ENCODE results near the gene CTRB1.
A peak's percentile ranks its signal among the peaks of the same experiment; 100 is the strongest.

The CTRB1 gene

GRCh38 chr16:75248142-75248535 lies 29.4 kb downstream of the CTRB1 start:
- intact Hi-C loops (cut with DNase I), result no loop called here
- DNase-seq, result peak in 41 of 42 donors; percentile 62 to 89 (median 80)

DNA sequence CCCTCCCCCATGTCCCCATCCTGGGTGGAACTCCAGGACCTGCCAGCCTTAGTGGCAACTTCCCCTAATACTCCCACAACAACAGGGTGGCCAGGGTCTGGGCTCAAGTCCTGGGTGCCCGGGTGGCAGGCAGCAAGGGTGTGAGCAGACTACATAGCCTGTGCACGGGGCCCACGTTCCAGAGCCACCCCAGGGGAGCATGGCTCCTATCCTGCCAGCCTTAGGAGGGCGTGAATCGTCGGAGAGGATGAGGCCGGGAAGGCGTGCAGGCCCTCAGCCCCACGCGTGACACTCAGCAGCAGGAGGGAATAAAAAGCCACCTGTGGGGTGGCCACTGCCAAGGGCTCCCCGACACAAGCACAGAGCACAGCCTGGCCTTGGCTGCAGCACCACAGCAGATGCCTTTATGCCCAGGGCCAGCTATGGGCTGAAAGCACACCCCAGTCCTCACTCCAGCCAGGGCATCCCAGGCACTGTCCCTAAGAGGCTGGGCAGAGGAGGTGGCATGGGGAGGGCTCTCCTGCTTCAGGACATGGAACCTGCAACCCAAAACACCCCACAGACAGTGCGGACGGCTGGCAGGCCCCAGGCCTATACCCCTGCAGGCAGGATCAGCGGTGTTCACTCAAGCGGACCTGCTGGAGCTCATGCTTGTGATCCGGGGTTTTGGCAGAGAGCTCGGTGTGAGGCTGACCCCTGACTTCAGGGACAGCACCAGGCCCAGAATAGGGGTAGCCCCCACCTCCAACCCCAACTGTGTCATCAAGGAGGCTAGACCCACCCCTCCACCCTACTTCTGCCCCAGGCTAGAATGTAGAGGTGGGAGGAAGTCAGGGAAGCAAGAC lies 30.0 kb downstream of the CTRB1 start:
- peak in 6 of 42 donors; percentile 32 to 75 (median 54) for DNase-seq
- intact Hi-C loops (cut with DNase I), result no loop called here

GRCh38 chr16:75249441-75249840 lies 30.7 kb downstream of the CTRB1 start:
- peak in 1 of 42 donors; percentile 3 for DNase-seq
- intact Hi-C loops (cut with DNase I), result no loop called here

- intact Hi-C loops (cut with DNase I), result no loop called here
- DNase-seq, result peak in 4 of 42 donors; percentile 31 to 55 (median 44)
These were observed 31.5 kb downstream of the CTRB1 start for GRCh38 chr16:75250089-75250808.

- peak in 12 of 42 donors; percentile 36 to 77 (median 59) for DNase-seq
- intact Hi-C loops (cut with DNase I), result no loop called here
These were observed 32.1 kb downstream of the CTRB1 start for GRCh38 chr16:75250809-75251279.

GRCh38 chr16:75251280-75252048 lies 32.7 kb downstream of the CTRB1 start, which contains the start of gene BCAR1:
TSS of gene BCAR1 (minus strand) at chr16:75251624. CDS start at chr16:75251482, 142 bp downstream.
- DNase-seq, result peak; percentile 69 to 94 (median 89)
- intact Hi-C loops (cut with DNase I), result no loop called here

- intact Hi-C loops (cut with DNase I), result no loop called here
- no peak for DNase-seq
These were observed 33.5 kb downstream of the CTRB1 start for GRCh38 chr16:75252049-75252864.

- DNase-seq, result peak in 10 of 42 donors; percentile 21 to 56 (median 46)
- intact Hi-C loops (cut with DNase I), result no loop called here
These were observed 34.4 kb downstream of the CTRB1 start for GRCh38 chr16:75252946-75253911.

- intact Hi-C loops (cut with DNase I), result no loop called here
- peak in 9 of 42 donors; percentile 26 to 62 (median 44) for DNase-seq
These were observed 35.6 kb downstream of the CTRB1 start for GRCh38 chr16:75254359-75254837.

DNA sequence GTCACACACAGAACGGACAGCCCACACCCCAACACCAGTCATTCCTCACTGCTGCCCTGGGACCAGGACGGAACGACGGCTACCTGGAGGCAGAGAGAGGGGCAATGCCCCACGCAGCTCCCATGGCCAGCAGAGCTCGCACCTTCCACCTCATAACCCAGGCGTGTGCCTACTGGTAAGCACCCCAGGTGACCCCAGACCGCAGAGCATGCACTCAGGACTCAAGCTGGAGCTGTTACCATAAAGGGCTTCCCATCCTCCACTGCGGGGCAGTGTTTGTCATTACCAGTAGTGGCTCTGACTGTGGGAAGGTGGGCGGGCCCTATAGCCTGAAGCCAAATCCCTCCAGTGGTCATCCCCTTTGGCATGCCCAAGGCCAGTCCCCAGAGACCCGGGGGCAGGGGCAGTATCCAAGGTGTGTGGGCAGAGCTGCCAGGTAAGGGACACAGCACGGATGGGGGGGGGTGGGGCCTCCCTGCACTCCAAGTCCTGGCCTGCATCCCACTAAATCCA lies 37.3 kb downstream of the CTRB1 start:
- peak in 3 of 42 donors; percentile 41 to 56 (median 44) for DNase-seq
- intact Hi-C loops (cut with DNase I), result no loop called here

DNA sequence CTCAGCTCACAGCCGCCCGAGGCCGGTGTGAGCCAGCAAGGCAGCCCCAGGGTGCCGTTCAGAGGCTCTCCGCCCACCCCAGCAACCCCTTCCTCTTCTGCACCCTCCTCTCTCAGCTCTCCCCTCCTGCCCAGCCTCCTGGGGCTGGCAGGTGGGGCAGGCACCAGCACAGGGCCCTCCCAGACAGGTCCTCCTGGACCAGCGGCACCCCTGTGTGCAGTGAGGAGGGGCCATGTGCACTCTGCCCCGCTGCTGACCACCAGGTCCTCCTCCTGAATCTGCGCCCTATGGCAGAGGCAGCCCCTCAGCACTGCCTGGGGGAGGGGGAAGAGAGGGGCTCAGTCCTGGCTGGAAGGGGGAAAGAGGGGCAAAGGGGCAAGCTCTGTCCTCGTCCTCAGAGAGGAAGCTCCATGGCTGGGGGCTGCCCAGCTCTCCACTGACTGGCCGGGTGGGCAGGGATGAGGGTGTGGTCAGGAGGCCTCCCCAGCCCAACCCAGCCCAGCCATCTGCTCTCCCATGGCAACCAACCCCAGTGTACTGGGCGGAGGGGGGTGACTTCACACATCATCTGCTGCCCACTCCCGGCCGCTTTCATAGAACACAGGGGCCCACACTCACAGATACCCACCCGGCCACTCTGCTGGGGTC lies 38.0 kb downstream of the CTRB1 start:
- intact Hi-C loops (cut with DNase I), result no loop called here

DNA sequence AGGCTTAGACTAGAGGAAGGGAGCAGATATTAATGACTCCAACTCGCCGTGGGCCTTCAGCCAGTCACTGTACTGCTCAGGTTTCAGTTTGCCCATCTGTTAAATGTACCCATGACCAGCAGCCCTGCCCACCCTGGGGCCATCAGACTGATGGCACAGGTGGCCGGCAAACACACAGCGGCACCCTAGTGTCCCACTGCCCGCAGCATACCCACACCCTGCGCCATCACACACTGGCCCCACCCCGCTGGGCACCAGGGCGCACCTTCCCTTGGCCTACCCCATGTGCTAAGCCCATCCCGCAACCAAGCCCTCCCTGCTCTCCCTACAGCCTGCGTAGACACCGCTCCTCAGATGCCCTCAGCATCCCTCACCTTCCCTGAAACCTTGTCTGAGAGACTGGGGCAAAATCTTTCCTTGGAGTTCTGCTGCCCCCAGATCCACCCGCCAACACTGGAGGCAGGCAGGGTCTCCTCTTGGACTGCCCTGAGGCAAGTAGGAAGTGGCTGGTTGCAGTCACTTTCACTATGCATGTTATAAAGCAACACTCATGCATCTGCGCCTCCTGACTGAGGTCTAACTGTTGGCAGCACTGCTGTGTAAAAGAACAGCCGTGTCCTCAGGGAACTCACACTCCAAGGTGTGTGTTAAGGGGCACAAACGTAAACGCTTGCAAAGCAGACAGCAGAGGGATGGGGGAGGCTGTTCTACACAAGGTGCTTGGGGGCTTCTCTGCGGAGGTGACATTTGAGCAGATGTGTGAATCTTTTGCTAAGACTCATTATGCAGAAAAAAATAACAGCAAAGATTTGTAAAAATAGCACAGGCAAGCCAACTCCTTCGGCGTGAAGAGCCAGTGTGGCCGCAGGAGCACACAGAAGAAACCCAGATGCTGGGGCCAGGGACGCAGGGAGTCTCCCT lies 39.4 kb downstream of the CTRB1 start:
- peak in 2 of 42 donors; percentile 1 to 36 for DNase-seq
- intact Hi-C loops (cut with DNase I), result no loop called here

More for the DNA sequence above, 38.0 kb downstream of the CTRB1 start:
- peak in 24 of 42 donors; percentile 41 to 85 (median 70) for DNase-seq

DNA sequence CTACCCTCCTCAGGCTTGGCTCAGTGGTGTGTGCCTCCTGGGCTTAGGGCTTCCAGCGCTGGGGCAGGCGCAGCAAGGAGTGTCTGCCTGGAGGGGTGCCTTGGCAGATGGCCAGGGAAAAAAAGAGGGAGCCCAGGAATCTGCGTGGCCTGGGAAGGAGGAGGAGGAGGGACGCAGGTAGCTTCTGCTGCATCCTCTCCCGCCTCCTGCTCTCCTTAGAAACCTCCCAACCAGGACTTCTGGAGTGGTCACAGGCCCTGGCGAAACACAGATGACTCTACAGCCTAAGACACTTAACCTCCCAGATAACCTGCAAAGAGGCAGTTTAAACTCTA lies 40.0 kb downstream of the CTRB1 start:
- DNase-seq, result peak in 2 of 42 donors; percentile 4 to 39
- intact Hi-C loops (cut with DNase I), result no loop called here

DNA sequence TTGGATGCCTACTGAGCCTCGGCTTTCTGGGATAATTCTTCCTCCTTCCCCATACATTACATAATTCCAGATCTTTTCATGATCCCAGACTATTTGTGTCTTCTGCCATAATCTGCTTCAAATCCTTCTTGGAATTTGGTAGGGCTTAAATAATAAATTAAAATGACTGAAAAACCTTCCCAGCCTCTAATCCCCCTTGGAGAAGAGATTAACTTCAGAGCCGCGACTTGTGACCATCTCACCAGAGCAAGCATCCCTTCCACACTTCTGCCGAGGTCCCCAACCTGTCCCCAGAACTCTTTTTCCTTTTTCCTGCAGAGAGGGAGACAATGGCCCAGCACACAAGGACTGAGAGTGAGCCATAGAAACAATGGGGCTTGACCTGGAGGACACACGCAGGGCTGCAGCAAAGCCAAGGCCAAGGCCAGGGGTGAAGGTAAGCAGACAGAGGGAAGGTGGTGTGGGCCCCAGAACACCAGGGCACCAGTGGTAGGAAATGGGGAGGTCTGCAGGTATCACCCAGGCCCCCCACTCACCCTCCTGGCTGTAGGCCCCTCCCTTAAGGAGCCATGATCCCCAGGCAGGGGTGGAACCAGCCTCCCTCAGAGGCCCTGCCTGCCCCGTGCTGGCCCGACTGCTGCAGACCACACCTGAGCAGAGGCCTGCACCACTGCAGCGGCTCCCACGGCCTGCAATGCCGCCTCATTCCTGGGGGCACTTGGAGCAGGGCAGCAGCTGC lies 42.2 kb downstream of the CTRB1 start:
- intact Hi-C loops (cut with DNase I), result loop anchor here (10.0 kb wide), 1 partner anchor 124 kb away; no protein-coding TSS in a partner anchor
- DNase-seq, result no peak
